ENCODE measurements around the gene JAKMIP2.
A peak's percentile ranks its signal among the peaks of the same experiment; 100 is the strongest.

GRCh38 chr5:147559749-147560148 lies 222.8 kb downstream of the JAKMIP2 start:
- TF ChIP-seq, protein P1, sequence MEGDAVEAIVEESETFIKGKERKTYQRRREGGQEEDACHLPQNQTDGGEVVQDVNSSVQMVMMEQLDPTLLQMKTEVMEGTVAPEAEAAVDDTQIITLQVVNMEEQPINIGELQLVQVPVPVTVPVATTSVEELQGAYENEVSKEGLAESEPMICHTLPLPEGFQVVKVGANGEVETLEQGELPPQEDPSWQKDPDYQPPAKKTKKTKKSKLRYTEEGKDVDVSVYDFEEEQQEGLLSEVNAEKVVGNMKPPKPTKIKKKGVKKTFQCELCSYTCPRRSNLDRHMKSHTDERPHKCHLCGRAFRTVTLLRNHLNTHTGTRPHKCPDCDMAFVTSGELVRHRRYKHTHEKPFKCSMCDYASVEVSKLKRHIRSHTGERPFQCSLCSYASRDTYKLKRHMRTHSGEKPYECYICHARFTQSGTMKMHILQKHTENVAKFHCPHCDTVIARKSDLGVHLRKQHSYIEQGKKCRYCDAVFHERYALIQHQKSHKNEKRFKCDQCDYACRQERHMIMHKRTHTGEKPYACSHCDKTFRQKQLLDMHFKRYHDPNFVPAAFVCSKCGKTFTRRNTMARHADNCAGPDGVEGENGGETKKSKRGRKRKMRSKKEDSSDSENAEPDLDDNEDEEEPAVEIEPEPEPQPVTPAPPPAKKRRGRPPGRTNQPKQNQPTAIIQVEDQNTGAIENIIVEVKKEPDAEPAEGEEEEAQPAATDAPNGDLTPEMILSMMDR (conservative IDR thresholded peaks at IDR 0.05 in 1 of 2, IDR thresholded peaks at IDR 0.05 in 1 of 2; ENCODE audit: extremely low read depth in 1 of 2, insufficient read depth in 1 of 2, low read depth in 1 of 2, low read length in 2 of 2), result peak in 1 of 2 donors; percentile 30
- no peak for TF ChIP-seq EZH2 (IDR thresholded peaks at IDR 0.05; ENCODE audit: borderline replicate concordance, low read length)

Measured in mammary epithelial cell (primary cell).